Bronchial epithelial cell (primary cell): ENCODE data around the gene PRIM2. TPM values are rescaled to one million over a fixed set of nuclear protein-coding genes. Genes with fewer than 3 reads are reported as not detected.
A peak's percentile ranks its signal among the peaks of the same experiment; 100 is the strongest.
"Not testable (repeated sequence)": the region's sequence is repeated elsewhere in the genome, so short reads cannot be mapped to it uniquely, and the experiment has no call there.

Source experiments
- DNase-seq: peaks from one replicate; pipeline ENCODE4 v3.0.0-alpha.2; 2010; ENCODE audit warnings: low read depth
- FAIRE-seq: peaks from 2 replicates; lab custom pipeline; 2011; peaks lifted over from hg19 to GRCh38; lab: Jason Lieb, UNC
- H3K27me3 ChIP-seq: 2 replicates; pipeline ENCODE4 v1.5.1; 2011; ENCODE audit warnings: low read length; ENCODE audit not compliant: control insufficient read depth, insufficient read depth
- H3K36me3 ChIP-seq: 2 replicates; pipeline ENCODE4 v1.5.1; 2011; ENCODE audit warnings: low read length; ENCODE audit not compliant: control insufficient read depth, insufficient read depth
- H3K4me3 ChIP-seq: 2 replicates; pipeline ENCODE4 v1.5.1; 2011; ENCODE audit warnings: mild to moderate bottlenecking, low read depth, low read length, control low read depth
- CTCF ChIP-seq: IDR thresholded peaks from 2 replicates; pipeline ENCODE4 v1.5.1; 2011; ENCODE audit warnings: mild to moderate bottlenecking, moderate library complexity, low read length, control low read depth, inconsistent platforms; ENCODE audit not compliant: insufficient read depth, severe bottlenecking
- total RNA-seq: library from RNA; depleted of rRNA; stranded (reverse); fragments of >200 nt; gene quantifications from 2 replicates; pipeline ENCODE4 v1.2.1, GENCODE V29; 2014

Gene PRIM2
- total RNA-seq, 1 donor from 2014 or later, result 14.7 TPM

GRCh38 chr6:57306273-57306672 is 11.2 kb upstream of the PRIM2 start:
- FAIRE-seq (no peak), DNase-seq (no peak)
- Histone ChIP-seq H3K4me3 (no peak overlapping the region), H3K27me3 (peaks cover 2% of the 10 kb centered on the region), H3K36me3 (no peaks in the 10 kb centered on the region)
- no peak for TF ChIP-seq CTCF

GRCh38 chr6:57307850-57308249 is 9.6 kb upstream of the PRIM2 start:
- Histone ChIP-seq H3K27me3 (peaks cover 2% of the 10 kb centered on the region), H3K36me3 (no peaks in the 10 kb centered on the region), H3K4me3 (no peak overlapping the region)
- no peak for DNase-seq
- no peak for TF ChIP-seq CTCF
- FAIRE-seq, result no peak

GRCh38 chr6:57308755-57309154 is 8.7 kb upstream of the PRIM2 start:
- not testable (repeated sequence) for H3K36me3 ChIP-seq, FAIRE-seq, H3K4me3 ChIP-seq, DNase-seq, H3K27me3 ChIP-seq

GRCh38 chr6:57310095-57310816 is 7.2 kb upstream of the PRIM2 start:
- H3K27me3 ChIP-seq, H3K36me3 ChIP-seq, H3K4me3 ChIP-seq, FAIRE-seq: not testable (repeated sequence)
- peak; percentile 30 for DNase-seq

- H3K36me3 ChIP-seq, result no peaks in the 10 kb centered on the region
- DNase-seq, result no peak
- no peaks in the 10 kb centered on the region for H3K27me3 ChIP-seq
- H3K4me3 ChIP-seq, result no peak overlapping the region
- no peak for TF ChIP-seq CTCF
- FAIRE-seq, result no peak
Observed at GRCh38 chr6:57310817-57311157, 6.6 kb upstream of the PRIM2 start.

- FAIRE-seq, H3K36me3 ChIP-seq: not testable (repeated sequence)
Observed at GRCh38 chr6:57311300-57312003, 6.0 kb upstream of the PRIM2 start.

GRCh38 chr6:57312004-57312345 is 5.5 kb upstream of the PRIM2 start:
- no peak for FAIRE-seq

More at GRCh38 chr6:57311300-57312003, 6.0 kb upstream of the PRIM2 start:
- DNase-seq, H3K4me3 ChIP-seq, H3K27me3 ChIP-seq: not testable (repeated sequence)

More at GRCh38 chr6:57312004-57312345, 5.5 kb upstream of the PRIM2 start:
- no peak for TF ChIP-seq CTCF
- no peak for DNase-seq
- Histone ChIP-seq H3K27me3 (no peaks in the 10 kb centered on the region), H3K36me3 (no peaks in the 10 kb centered on the region), H3K4me3 (no peak overlapping the region)
